COLO668 (cell line): ENCODE results near the gene HNF1B.

Experiments used
- DNase-seq: peaks from one replicate; lab custom pipeline; 2025; ENCODE audit not compliant: unreplicated experiment; lab: John Stamatoyannopoulos, UW

The HNF1B gene

DNA sequence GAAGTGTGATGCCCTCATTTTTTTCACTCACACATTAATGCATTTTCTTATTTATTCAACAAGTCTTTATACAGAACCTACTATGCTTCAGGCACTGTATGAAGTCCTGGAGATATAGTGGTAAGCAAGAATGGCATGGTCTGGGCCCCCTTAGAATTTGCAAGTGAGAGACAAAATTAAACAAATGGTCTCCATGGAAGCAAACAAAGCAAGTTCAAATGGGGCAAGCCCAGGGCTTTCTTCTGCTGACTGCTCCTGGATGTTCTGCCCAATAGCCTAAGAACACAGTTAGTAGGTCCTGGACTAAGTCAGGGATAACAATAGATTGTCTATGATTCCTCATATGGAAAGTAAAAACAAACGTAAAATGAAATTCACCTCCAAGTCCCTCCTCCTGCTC, 70.3 kb downstream of the HNF1B start:
- no peak for DNase-seq

DNA sequence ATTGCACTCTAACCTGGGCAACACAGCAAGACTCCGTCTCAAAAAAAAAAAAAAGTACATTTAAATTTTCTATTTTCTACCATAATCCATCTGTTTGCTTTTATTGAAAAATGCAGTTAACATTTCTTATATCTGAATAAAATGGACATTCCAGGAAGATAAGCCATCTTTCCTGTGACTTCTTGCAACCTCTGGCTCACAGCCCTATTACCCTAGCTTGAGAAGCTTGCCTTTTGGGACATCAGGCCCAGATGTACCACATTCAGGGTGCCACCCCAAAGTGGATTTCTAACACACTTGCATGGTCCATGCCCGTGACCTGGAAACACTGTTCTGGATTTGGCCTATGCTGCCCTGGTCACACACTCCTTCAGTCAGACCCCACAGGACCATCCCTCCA, 71.5 kb downstream of the HNF1B start:
- no peak for DNase-seq

DNA sequence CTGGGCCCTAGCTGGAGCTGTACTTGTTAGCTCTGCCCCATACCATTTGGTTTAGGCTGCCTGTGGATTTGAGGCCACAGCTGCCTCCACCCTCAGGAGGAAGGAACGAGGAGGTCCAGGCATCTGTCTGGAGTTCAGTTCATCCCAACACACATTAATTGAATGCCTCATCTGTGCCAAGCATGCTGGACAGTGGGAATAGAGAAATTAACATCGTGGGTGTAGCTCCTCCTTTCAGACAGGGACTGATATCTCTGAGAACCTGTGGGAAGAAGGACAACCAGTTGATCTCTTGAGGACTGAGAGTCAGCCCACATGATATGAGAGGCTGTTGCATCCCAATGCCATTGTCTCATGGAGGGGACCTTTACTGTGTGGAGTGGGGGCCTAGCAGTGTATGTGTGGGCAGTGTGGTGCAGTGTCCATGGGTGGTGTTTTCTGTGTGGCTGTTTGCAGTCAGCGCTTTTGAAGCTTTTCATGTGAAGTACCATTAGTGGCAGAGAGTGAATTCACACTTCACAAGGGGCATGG, 72.2 kb downstream of the HNF1B start:
- DNase-seq: no peak

DNA sequence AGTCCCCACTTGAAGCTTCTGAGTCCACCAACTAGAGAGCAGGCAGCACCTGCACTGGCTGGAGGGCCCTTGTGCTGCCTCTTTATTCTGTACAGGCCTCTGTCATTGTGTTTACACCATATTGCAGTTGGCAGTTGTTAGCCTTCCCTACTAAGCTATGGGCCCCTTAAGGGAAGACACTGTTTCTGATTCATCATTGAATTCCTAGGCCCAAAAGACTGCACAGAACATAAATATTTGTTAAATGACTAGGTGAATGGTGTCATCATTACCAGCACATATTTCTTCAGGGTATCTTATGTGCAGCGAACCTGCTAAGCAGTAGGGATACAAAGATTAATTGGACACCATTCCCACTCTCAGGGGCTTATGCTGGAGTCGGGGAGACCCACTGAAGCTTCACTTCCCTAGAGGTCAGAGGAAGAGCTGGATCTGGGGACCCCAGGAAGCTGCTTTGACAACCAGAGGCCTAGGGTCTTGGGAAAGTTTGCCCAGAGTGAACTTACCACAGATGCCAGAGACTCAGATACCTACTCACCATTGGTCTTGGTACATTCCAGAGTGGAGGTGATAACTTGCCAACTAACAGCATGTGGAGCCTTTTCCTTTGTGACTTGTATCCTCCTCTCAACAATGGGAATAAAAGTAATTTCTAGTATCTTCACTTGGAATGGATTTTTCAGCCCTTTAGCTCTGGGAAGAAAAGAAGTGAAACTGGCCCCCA, 72.9 kb downstream of the HNF1B start:
- DNase-seq: no peak

DNA sequence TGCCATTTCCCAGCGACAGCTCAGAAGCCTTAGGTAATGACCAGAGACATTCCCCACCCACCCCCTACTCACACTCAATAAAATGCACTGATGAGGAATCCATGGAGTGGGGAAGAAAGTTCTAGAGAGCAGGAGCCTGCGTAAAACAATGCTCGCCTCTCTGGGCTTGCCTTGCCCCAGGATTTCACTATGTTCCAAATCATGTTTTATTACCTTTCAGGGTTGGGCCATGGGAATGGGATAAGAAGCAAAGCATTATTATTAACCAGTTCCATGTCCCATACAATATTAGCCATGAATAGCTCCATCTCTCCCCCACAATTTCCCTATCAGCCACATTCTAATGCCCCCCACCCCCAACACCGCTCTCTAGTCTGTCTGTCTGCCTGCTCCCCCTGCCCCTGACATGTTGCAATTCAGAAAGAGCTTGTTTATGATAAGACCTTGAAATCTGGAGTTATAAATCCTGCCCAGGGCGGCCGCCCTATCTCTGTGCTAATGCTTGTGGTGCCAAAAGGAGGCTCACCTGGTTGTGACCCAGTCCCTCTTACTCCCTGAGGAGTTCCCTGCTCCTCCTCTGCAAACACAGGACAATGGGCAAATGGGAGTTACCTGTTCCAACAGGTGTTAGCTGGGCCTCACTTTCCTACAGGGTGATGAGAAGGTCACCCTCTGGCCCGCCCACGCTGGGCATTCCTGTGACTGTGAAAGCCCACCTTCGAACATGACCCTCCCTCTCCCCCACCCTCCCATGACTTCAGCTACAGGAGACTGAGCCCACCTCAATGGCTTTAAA, 73.6 kb downstream of the HNF1B start:
- DNase-seq: no peak

DNA sequence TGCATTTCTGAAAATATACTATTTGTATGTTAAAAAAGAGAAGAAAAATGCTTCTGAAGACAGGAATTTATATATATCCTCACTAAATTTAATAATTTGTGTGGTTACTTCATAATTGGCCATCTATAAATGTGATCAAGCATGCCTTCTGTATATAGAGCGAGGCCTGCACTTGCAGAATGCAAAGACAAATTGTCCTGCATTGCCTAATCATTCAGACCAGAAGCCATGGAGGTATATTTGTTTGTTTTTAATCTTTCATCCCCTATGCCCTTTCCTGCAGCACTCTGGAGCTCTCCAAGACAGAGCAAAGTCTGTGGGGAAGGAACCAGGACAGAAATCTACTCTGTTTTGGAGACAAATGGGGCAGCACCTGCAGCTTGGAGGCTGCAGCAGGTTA, 77.8 kb downstream of the HNF1B start:
- DNase-seq: no peak

DNA sequence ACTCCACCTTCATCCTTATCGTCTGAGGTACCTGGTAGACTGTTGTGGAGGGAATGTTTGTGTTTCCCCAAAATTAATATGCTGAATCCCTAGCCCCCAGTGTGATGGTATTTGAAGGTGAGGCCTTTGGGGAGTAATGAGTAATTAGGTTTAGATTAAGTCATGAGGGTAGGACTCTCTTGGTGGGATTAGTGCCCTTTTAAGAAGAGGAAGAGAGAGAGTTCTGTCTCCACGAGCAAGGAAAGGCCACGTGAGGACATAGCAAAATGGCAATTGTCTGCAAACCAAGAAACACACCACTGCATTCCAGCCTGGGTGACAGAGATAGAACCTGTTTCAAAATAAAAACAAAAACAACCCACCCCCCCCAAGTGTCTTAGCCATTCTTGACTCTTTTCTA, 80.6 kb downstream of the HNF1B start:
- no peak for DNase-seq

DNA sequence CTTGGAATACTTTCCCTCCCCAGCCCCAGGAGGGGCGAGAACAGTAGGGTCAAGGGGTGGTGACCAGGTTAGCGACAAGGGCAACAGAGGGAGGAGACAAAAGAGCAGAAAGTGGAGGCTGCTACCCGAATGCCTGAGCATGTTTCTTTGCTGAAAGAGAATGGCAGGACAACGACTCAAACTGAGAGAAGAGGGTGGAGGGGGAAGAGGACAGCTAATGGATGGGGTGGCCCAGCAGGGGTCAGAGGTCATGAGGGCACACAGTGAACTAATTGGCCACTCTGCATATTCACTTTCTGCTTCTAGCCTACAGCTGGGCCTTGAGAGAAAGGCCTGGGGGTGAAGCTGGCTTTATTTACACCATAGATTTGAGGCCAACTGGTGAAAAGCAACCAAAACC, 82.5 kb downstream of the HNF1B start:
- DNase-seq: no peak

DNA sequence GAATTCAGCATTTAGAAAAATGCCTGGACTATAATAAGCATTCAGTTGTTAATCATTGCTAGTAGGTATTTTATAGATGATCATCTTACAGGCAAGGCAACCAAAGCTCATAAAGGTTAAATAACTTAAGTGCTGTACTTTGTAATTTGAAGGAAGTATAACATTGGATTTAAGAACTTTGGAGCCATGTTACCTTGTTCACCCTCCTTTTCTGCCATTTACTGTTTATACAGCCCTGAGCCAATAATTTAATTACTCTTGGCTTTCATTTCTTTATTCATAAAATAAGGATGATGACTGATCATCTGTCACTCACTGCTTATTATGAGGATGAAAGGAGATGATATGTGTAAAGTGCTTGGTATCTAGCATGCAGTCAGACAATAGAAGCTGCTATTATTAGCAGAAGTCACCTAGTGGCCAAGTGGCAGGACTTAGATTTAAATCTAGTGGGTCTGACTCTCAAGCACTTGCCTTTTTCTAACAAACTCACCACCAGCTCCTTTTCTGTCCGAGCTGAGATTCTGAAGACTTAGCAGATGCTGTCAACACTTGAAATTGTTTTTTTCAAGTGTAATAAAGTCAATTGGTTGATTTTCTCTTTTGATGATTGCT, 83.4 kb downstream of the HNF1B start:
- no peak for DNase-seq

DNA sequence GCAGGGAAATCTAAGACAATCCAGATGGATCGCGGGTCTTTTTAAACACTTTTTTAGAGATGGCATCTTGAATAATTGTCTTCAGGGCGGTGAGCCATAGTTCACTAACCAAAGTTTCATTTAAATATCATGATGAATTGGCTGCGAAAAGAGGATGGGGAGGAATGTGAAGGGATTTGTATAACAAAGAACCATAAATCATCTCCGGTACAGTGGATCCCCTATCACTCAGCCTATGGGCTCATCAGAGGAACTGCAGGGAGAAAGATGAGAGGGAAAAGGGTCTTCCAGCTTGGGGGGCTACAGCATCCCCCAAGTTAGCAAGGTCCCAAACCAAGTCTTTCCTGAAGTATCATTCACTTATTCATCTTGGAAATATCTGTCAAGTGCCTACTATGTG, 84.9 kb downstream of the HNF1B start:
- no peak for DNase-seq

DNA sequence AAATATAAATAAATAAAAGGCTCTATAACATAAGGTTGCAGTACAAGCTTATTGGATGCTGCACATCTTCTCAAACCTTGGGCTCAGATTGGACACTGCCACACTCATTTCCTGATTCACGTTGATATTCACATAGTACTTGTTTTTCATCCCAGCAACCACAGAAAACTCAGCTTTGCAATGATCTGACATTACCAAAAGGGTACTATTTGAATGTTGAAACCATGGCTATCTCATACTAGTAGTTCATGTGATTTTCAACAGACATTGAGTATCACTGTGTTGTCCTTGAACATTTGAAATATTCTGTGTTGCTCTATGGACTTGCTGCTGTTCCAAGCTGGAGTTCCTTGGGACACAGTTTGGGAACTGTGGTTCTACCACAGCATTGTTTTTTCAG, 87.7 kb downstream of the HNF1B start:
- no peak for DNase-seq

DNA sequence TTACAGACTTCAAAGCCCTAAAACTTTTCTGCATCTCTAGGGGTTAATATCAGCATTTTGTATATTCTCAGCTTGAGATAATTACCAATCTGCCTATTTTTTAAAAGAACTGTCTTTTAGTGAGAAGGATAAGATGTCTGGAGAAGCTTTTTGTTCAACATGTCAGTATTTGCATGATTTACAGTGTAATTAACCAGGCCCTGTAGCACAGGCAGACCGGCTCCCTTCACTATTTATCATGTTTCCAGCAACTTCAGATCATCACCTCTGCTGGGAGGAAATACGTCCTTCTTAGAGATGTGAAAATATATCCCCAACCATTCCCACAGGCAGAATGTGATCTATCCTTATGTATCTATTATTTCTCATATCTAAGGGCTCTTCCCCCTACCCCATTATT, 93.0 kb downstream of the HNF1B start:
- DNase-seq: no peak

DNA sequence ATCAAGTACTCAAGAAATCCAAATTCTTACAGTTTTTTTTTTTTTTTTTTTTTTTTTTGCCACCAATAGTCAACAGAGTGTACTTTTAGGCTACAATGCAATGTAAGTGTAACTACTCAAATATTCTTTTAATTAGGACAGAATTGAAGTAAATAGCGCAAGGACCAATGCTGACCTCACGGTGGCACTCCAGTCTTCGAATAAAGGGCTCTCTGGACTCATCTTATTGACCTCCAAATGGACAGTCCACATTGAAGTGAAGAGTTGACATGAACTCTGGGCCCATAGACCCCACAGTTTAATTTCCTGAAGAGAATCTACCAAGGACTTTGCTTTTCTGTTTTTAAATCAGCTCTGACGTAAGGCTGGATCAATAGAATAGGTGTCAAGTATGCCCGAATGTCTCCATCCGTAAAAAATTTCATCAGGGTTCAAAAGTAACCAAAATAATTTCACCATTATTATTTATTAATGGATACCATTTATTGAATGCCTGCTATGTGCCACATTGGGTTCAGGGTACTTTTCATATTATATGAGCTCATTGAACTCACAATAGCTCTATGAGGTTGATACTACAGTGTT, 94.3 kb downstream of the HNF1B start:
- no peak for DNase-seq

DNA sequence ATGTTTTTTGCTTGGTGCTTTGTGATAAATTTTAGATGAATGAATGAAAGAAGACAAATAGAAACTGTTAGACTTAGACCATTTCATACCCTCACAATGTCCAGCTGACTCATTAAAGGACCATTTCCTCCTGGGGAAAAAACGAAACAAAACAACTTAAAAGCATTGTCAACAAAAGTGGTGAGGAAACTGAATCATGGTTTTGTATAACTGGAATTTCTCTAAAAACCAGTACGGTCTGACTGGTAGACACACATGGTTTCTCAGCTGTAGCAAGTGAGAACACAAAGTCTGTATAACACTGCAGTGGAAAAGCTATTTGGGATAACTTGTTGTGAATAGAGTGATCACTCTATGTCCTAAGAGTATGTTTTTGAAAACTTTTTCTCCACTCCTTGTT, 96.3 kb downstream of the HNF1B start:
- DNase-seq: no peak

DNA sequence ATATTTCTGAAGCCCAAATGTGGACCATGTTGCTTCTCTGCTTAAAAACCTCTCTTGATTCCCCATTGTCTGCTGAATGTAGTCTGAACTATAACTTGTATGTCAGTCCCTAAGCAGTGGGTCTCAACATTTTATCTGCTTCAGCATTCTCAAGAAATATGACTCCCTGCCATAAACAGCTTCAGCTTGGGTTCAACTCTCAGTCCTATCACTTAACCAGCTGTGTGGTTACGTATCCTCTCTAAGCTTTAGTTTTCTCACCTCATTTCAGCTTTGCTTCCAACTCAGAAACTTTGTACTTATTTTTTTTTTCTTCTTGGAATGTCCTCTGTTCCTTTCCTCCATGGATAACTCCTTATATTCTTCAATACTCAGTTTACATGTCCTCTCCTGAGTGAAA, 97.0 kb downstream of the HNF1B start:
- DNase-seq: no peak

DNA sequence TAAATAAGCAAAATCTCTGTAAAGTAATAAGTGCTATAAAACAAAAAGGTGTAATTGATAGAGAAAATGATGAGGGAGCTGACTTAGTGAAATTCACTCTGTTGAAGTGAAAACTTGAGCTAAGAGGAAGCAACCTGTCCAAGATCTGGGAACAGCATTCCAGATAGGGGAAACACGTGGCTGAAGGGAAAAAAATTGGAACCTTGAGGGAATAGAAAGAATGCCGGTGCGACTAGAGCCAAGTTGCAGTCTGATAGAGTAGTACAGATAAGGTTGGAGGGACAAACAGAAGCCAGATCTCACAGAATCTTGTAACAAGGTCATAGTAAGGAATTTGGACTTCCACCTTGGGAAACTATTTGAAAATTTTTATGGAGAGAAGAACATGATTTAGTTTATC, 101.0 kb downstream of the HNF1B start:
- DNase-seq: no peak

DNA sequence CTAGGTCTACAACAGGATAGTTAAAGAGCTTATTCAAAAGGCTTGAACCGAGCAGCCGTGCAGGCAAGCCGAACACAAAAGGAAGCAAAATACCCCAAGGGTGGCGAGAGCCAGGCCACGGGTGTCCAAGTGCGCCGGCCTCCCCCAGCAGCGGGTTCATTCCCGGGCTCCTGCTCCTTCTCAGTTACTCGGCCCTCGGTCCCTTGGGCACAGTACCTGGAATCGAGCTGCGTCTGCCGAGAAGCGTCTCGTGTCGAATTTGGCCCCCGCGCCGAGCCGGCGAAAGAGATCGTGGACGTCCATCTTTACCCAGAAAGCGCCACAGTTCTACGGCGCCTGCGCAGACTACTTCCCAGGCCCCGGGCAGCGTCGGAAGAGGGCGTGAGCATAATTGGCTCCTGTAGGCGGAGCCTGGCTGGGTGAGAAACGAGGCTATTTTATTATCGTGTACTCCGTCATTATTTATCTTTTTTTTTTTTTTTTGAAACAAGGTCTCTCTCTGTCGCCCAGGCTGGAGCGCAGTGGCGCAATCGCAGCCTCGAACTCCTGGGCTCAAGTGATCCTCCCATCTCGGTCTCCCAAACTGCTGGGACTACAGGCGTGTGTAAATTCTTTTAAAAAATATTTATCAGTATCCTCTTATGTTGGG, 101.6 kb downstream of the HNF1B start, which contains the start of gene DDX52:
Gene DDX52 (minus strand): TSS at position 329 of the 649 bp plus-strand sequence. CDS start 26 bp downstream, at position 303.
- peak; percentile 81 for DNase-seq

DNA sequence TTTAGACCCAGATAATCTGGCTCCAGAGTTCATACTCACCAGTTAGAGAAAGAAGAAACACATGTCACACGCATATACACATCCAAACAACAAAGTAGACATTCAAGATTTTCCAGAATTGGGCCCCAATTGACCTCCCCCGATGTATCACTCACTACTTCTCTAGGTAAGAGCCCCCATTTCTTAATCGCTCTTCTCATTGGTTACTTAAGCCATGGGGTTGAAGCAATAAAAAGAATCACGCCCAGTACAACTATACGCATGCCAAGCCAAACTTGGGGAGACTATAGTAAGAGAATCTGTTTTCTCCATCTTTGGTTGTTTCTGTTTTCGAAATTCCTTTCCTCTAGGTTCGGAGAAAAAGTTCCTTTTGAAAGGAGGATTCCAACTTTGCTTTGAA, 102.2 kb downstream of the HNF1B start:
- no peak for DNase-seq

DNA sequence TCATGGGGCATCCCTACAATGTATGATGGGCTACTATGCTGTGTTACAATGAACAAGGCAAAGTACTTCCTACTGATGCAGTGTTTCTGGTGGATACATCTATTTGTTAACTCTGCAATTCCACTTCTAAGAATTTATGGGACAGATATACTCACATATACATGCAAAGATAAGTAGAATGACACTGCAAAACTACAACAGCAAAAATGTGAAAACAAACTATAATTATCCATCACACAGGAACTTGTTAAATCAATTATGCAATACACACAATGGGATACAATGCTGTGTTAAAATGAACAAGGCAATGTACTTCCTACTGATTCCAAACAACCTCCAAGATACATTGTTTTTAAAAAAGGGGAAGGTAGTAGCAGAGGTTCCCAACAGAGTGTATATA, 104.8 kb downstream of the HNF1B start:
- no peak for DNase-seq

DNA sequence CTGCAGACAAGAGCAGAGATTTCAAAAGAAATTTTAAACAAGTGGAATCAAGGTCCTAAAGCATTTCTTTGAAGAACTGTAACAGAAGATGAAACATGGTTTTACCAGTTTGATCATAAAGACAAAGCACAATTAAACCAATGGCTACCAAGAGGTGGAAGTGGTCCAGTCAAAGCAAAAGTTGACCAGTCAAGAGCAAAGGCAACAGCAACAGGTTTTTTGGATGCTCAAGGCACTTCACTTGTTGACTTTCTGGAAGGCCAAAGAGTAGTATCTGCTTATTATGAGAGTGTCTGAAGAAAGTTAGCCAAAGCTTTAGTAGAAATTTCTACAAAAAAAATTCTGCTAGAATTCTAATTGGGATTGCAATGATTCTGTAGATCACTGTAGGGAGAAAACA, 106.9 kb downstream of the HNF1B start:
- no peak for DNase-seq
